Epithelial cell of esophagus (primary cell): ENCODE results near the gene SIL1.
A peak's percentile ranks its signal among the peaks of the same experiment; 100 is the strongest.

Source experiments
- DNase-seq: peaks from one replicate; pipeline ENCODE4 v3.0.0; 2010; ENCODE audit warnings: low read depth
- H3K4me3 ChIP-seq: 2 replicates; pipeline ENCODE4 v1.5.1; 2011; ENCODE audit warnings: mild to moderate bottlenecking, low read length, control low read depth
- TF ChIP-seq, protein P1 (sequence below): IDR thresholded peaks from 2 replicates; pipeline ENCODE4 v1.5.1; 2011; ENCODE audit warnings: low read depth, mild to moderate bottlenecking, low read length, control low read depth, inconsistent platforms; ENCODE audit not compliant: insufficient read depth; ENCODE audit errors: missing control alignments

Gene SIL1

DNA sequence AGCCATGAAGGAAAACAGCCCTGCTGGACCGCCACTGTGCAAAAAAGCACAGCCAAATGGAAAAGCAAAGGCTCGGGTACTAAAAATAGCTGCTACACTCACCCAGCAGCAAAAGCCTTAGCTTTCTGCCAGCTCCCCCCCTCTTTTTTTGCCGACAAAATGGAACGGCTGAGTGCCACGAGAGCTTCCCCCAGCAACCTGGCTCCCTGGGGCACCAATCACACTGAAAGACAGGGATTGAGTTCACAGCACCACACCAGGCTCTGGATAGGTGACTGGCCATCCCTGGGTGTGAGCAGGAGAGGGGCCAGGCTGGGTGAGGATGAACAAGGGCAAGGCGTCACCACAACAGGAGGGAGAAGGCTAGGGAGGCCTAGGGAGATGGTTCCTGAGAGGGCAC is 66.7 kb downstream of the SIL1 start:
- no peak overlapping the region for H3K4me3 ChIP-seq
- TF ChIP-seq, protein P1, sequence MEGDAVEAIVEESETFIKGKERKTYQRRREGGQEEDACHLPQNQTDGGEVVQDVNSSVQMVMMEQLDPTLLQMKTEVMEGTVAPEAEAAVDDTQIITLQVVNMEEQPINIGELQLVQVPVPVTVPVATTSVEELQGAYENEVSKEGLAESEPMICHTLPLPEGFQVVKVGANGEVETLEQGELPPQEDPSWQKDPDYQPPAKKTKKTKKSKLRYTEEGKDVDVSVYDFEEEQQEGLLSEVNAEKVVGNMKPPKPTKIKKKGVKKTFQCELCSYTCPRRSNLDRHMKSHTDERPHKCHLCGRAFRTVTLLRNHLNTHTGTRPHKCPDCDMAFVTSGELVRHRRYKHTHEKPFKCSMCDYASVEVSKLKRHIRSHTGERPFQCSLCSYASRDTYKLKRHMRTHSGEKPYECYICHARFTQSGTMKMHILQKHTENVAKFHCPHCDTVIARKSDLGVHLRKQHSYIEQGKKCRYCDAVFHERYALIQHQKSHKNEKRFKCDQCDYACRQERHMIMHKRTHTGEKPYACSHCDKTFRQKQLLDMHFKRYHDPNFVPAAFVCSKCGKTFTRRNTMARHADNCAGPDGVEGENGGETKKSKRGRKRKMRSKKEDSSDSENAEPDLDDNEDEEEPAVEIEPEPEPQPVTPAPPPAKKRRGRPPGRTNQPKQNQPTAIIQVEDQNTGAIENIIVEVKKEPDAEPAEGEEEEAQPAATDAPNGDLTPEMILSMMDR, result no peak
- DNase-seq, result no peak

DNA sequence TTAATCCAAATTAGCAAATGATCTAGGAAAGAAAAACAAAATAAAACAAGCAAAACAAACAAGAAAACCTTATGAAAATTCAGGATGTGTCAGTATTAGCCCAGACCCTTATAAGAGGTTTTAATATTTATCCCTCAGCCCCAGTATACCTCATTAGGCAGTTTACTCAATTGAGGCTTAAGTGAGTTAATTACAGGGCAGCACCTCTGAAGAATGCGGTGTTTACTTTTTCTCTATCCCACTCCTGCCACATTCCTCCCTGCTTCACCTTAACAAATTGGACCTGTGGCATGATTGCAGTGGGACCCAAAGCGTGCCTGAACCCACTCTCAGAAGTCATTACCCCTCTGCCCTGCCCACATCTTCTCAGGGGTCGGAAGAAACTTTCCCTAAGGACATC is 67.1 kb downstream of the SIL1 start:
- no peak for DNase-seq
- H3K4me3 ChIP-seq, result no peak overlapping the region
- TF ChIP-seq, protein P1, result no peak

DNA sequence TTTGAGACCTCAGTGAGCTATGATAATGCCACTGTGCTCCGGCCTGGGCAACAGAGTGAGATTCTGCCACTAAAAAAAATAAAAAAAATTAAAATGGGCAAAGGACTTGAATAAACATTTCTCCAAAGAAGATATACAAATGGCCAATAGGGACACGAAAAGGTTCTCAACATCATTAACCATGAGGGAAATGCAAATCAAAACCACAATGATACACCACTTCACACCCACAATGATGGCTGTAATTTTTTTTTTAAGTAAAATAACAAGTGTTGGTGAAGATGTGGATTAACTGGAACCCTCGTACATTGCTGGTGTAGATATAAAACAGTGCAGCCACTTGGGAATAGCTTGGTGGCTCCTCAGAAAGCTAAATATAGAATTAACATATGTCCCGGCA is 68.0 kb downstream of the SIL1 start:
- H3K4me3 ChIP-seq, result no peak overlapping the region
- TF ChIP-seq, protein P1, result no peak
- DNase-seq, result no peak

DNA sequence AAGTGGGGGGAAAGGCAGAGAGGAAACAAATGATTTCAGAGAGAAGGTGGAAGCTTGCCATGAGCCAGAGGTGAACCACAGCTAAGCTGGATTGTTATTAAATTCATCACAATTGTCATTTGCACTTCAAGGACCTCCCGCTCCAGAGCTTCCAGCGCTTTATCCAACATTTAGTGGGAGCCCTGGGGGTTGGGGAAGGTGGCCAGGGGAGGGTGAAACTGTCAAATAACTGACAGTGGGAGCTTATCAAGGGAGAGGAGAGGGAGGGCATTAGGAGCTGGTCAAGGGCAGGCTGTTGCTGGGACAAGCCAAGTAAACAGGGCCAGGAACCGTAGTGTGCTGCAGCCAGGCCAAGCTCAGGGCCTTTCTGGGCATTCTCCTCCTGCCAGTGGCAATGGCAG is 71.5 kb downstream of the SIL1 start:
- TF ChIP-seq, protein P1, result no peak
- DNase-seq, result no peak
- H3K4me3 ChIP-seq, result no peak overlapping the region

DNA sequence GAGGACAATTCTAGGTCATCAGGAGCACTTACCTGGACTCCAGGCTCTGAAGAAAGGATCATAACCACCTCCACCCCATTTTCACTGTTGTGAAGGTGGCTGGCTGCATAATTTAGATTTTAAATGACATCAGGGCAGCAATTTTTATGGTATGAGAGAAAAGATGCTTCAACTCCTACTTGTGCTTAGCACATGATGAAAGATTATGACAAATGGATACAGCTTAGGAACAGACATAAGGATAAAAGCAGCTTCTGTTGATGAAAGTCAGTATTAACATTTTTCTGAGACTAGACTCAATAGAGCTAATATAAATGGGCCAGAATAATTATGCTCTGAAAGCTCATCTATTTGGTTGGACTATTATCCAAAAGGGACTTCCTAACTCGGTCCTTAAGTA is 72.2 kb downstream of the SIL1 start:
- TF ChIP-seq, protein P1, result no peak
- no peak overlapping the region for H3K4me3 ChIP-seq
- no peak for DNase-seq

DNA sequence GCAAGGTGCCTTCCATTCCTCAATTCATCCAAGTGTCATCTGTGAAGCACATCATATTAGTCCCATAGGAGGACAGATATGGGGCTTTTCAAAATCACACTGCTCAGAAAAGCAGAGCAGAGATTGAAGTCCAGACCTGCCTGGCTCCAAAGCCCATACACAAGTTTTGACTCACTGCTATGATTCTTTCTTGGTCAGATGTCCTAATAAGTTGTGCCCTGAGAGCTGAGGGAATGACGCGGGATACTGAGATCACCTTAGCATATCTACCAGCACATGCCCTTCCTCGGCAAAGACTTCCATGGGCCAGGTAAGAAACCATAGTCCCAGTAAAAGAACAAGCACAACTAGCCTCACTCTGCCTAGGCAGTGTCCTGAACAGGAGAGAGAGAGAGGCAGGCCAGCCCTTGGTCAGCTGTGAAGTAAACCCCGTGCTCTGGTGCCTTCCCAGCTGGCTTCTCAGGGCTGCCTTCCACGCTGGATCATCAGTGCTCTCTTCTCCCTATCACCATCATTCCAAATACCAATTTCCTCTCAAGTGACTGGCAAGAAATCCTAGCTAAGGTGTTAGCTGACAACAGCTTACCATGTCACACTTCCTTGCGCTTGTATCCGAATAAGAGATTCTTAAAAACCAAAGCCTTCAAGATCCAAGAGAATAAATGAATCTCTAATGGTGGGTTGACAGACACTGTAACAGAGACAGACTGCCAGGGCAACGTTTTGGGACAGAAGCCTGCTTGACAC is 73.2 kb downstream of the SIL1 start:
- TF ChIP-seq, protein P1, result no peak
- DNase-seq, result peak; percentile 23
- no peak overlapping the region for H3K4me3 ChIP-seq

DNA sequence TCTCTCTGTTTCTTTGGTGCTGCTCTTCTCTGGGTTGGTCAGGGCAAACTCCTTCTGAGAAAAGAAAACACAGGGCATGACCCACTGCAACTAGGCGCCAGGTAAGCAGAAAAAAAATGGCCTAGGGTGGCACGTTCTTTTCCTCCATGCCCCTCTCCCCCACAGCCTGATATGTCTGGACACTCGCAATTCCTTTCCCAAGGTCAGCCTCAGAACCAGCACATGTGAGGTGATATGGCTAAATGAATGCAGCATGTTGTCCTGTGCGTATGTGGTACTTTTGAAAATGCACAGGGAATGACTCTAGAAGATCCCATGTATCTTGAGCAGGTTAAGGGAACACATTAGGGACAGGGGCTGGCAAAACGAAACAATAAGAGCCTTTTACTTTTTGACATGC is 77.0 kb downstream of the SIL1 start:
- no peak overlapping the region for H3K4me3 ChIP-seq
- TF ChIP-seq, protein P1, result no peak
- no peak for DNase-seq
